Stimulated activated CD4-positive, alpha-beta T cell treated with anti-CD3 and anti-CD28 coated beads, Interleukin-4, amount 100 ng/mL, for 48 hours (primary cell): ENCODE measurements around the gene DMWD.

Experiments used
- DNase-seq, 2 donors: peaks; one replicate each; pipeline ENCODE4 v3.0.0-alpha.2; 2020; ENCODE audit warnings: low read depth in 2 of 2

The DMWD gene

GRCh38 chr19:45770192-45771101 is 22.2 kb downstream of the DMWD start:
- DNase-seq, result peak; percentile 86 to 88

- peak; percentile 30 to 42 for DNase-seq
Observed at GRCh38 chr19:45769821-45770191, 22.8 kb downstream of the DMWD start.

GRCh38 chr19:45768984-45769782 is 23.5 kb downstream of the DMWD start, which contains the start of gene SIX5:
SIX5 (minus strand) TSS chr19:45769252; CDS start chr19:45768844, 408 bp downstream.
- peak; percentile 96 to 98 for DNase-seq

- peak; percentile 28 to 35 for DNase-seq
Observed at GRCh38 chr19:45768655-45768983, 24.0 kb downstream of the DMWD start.

- DNase-seq, result peak in 1 of 2 donors; percentile 23
Observed at GRCh38 chr19:45767881-45768654, 24.6 kb downstream of the DMWD start.

- no peak for DNase-seq
Observed at GRCh38 chr19:45767410-45767880, 25.2 kb downstream of the DMWD start.

- DNase-seq, result no peak
Observed at GRCh38 chr19:45766869-45767346, 25.7 kb downstream of the DMWD start.

- DNase-seq, result no peak
Observed at GRCh38 chr19:45766296-45766868, 26.3 kb downstream of the DMWD start.

- DNase-seq, result no peak
Observed at GRCh38 chr19:45765702-45766295, 26.8 kb downstream of the DMWD start.

- DNase-seq, result no peak
Observed at GRCh38 chr19:45764945-45765701, 27.5 kb downstream of the DMWD start.

- no peak for DNase-seq
Observed at GRCh38 chr19:45764475-45764874, 28.2 kb downstream of the DMWD start.

- no peak for DNase-seq
Observed at GRCh38 chr19:45763691-45764294, 28.9 kb downstream of the DMWD start.

- DNase-seq, result no peak
Observed at GRCh38 chr19:45762870-45763631, 29.6 kb downstream of the DMWD start.

GRCh38 chr19:45761714-45762113 is 30.9 kb downstream of the DMWD start:
- no peak for DNase-seq

GRCh38 chr19:45758921-45759320 is 33.7 kb downstream of the DMWD start:
- DNase-seq, result no peak

- DNase-seq, result no peak
Observed at GRCh38 chr19:45757695-45758094, 35.0 kb downstream of the DMWD start.

GRCh38 chr19:45754323-45754722 is 38.3 kb downstream of the DMWD start:
- no peak for DNase-seq

- DNase-seq, result no peak
Observed at GRCh38 chr19:45753548-45753947, 39.1 kb downstream of the DMWD start.

GRCh38 chr19:45752639-45753038 is 40.0 kb downstream of the DMWD start:
- DNase-seq, result no peak
